HEK293 (cell line): ENCODE results near the gene CHCHD6.
A peak's percentile ranks its signal among the peaks of the same experiment; 100 is the strongest.

ENCODE experiments used
- CTCF ChIA-PET: fragments of 350-600 bp; formaldehyde crosslinking; extraction: SDS; loops from one replicate; lab custom pipeline; 2021; ENCODE audit warnings: antibody characterized with exemption; lab: Yijun Ruan, JAX
- POLR2A ChIA-PET: fragments of 300-600 bp; formaldehyde crosslinking; extraction: SDS; loops from one replicate; lab custom pipeline; 2020; ENCODE audit warnings: antibody characterized with exemption, inconsistent platforms; lab: Yijun Ruan, JAX
- H3K27ac ChIP-seq: fragments of 200-500 bp; sonication (Bioruptor generic); 2 replicates; pipeline ENCODE4 v1.5.1; 2014; ENCODE audit warnings: low read depth, low read length, control low read depth, inconsistent platforms; ENCODE audit errors: extremely low read depth
- H3K36me3 ChIP-seq, 2 experiments: fragments of 200-500 bp in 1 of 2; sonication (Bioruptor generic) in 1 of 2; 1 replicate in 1 of 2; 2 replicates in 1 of 2; pipeline ENCODE4 v1.5.1; 2014 to 2017; ENCODE audit warnings: inconsistent platforms in 2 of 2, low read length in 2 of 2; ENCODE audit not compliant: control insufficient read depth in 2 of 2, insufficient read depth in 1 of 2
- H3K4me1 ChIP-seq: fragments of 200-500 bp; sonication (Bioruptor generic); 2 replicates; pipeline ENCODE4 v1.5.1; 2014; ENCODE audit warnings: mild to moderate bottlenecking, low read length, inconsistent platforms; ENCODE audit not compliant: control insufficient read depth, insufficient read depth
- H3K4me3 ChIP-seq: 2 replicates; pipeline ENCODE4 v1.5.1; 2011; ENCODE audit warnings: low read depth, mild to moderate bottlenecking, control low read depth, low read length, moderate library complexity
- H3K9me3 ChIP-seq: fragments of 200-500 bp; sonication (Bioruptor generic); 2 replicates; pipeline ENCODE4 v1.5.1; 2014; ENCODE audit warnings: low read depth, low read length, inconsistent platforms; ENCODE audit not compliant: control insufficient read depth, insufficient read depth
- GFI1B ChIP-seq: fragments of 450-650 bp; formaldehyde crosslinking; IDR thresholded peaks from 2 replicates; pipeline ENCODE4 v1.5.1; 2016; ENCODE audit warnings: missing biosample characterization, missing genetic modification characterization
- GLIS1 ChIP-seq: fragments of 450-650 bp; formaldehyde crosslinking; IDR thresholded peaks from 2 replicates; pipeline ENCODE4 v1.5.1; 2016; ENCODE audit warnings: missing biosample characterization, missing genetic modification characterization
- KLF8 ChIP-seq: fragments of 450-650 bp; formaldehyde crosslinking; IDR thresholded peaks from 2 replicates; pipeline ENCODE4 v1.5.1; 2016; ENCODE audit warnings: missing biosample characterization, missing genetic modification characterization
- ZBTB21 ChIP-seq: fragments of 450-650 bp; formaldehyde crosslinking; IDR thresholded peaks from 2 replicates; pipeline ENCODE4 v1.5.1; 2017; ENCODE audit warnings: missing biosample characterization, missing genetic modification characterization
- ZNF112 ChIP-seq: fragments of 450-650 bp; formaldehyde crosslinking; IDR thresholded peaks from 2 replicates; pipeline ENCODE4 v1.5.0; 2017; ENCODE audit warnings: missing biosample characterization, missing genetic modification characterization
- ZNF174 ChIP-seq: fragments of 450-650 bp; formaldehyde crosslinking; IDR thresholded peaks from 2 replicates; pipeline ENCODE4 v1.5.0; 2017; ENCODE audit warnings: missing biosample characterization, mild to moderate bottlenecking, missing genetic modification characterization
- ZNF223 ChIP-seq: fragments of 450-650 bp; formaldehyde crosslinking; IDR thresholded peaks from 2 replicates; pipeline ENCODE4 v1.5.1; 2016; ENCODE audit warnings: missing biosample characterization, missing genetic modification characterization
- ZNF24 ChIP-seq: fragments of 450-650 bp; formaldehyde crosslinking; IDR thresholded peaks from 2 replicates; pipeline ENCODE4 v1.5.1; 2016; ENCODE audit warnings: missing biosample characterization, missing genetic modification characterization
- ZNF37A ChIP-seq: fragments of 450-650 bp; IDR thresholded peaks from 2 replicates; pipeline ENCODE4 v1.5.1; 2018; ENCODE audit warnings: missing biosample characterization, missing genetic modification characterization
- ZNF416 ChIP-seq: fragments of 450-650 bp; formaldehyde crosslinking; IDR thresholded peaks from 2 replicates; pipeline ENCODE4 v1.5.1; 2016; ENCODE audit warnings: missing biosample characterization, missing genetic modification characterization
- ZNF521 ChIP-seq: fragments of 450-650 bp; formaldehyde crosslinking; IDR thresholded peaks from 2 replicates; pipeline ENCODE4 v1.5.1; 2017; ENCODE audit warnings: missing biosample characterization, mild to moderate bottlenecking, missing genetic modification characterization
- ZNF548 ChIP-seq: fragments of 450-650 bp; formaldehyde crosslinking; IDR thresholded peaks from 2 replicates; pipeline ENCODE4 v1.5.1; 2016; ENCODE audit warnings: missing biosample characterization, missing genetic modification characterization
- ZNF624 ChIP-seq: fragments of 450-650 bp; formaldehyde crosslinking; IDR thresholded peaks from 2 replicates; pipeline ENCODE4 v1.5.1; 2017; ENCODE audit warnings: missing biosample characterization, missing genetic modification characterization
- ZNF670 ChIP-seq: fragments of 450-650 bp; formaldehyde crosslinking; IDR thresholded peaks from 2 replicates; pipeline ENCODE4 v1.5.1; 2016; ENCODE audit warnings: missing biosample characterization, missing genetic modification characterization, low read depth
- ZNF677 ChIP-seq: fragments of 450-650 bp; IDR thresholded peaks from 2 replicates; pipeline ENCODE4 v1.5.0; 2018; ENCODE audit warnings: missing biosample characterization, mild to moderate bottlenecking, missing genetic modification characterization, moderate library complexity
- ZNF777 ChIP-seq: fragments of 450-650 bp; formaldehyde crosslinking; IDR thresholded peaks from 2 replicates; pipeline ENCODE4 v1.5.1; 2017; ENCODE audit warnings: missing biosample characterization, missing genetic modification characterization, borderline replicate concordance
- ZXDB ChIP-seq: fragments of 450-650 bp; formaldehyde crosslinking; IDR thresholded peaks from 2 replicates; pipeline ENCODE4 v1.5.1; 2016; ENCODE audit warnings: missing biosample characterization, missing genetic modification characterization
- TF ChIP-seq, protein P1 (sequence below): fragments of 450-650 bp; formaldehyde crosslinking; IDR thresholded peaks from 2 replicates; pipeline ENCODE4 v1.5.1; 2017; ENCODE audit warnings: missing biosample characterization, mild to moderate bottlenecking, missing genetic modification characterization, moderate library complexity
- TF ChIP-seq, protein P2 (sequence below): fragments of 450-650 bp; formaldehyde crosslinking; IDR thresholded peaks from 2 replicates; pipeline ENCODE4 v1.5.1; 2016; ENCODE audit warnings: missing biosample characterization, missing genetic modification characterization

The CHCHD6 gene

DNA sequence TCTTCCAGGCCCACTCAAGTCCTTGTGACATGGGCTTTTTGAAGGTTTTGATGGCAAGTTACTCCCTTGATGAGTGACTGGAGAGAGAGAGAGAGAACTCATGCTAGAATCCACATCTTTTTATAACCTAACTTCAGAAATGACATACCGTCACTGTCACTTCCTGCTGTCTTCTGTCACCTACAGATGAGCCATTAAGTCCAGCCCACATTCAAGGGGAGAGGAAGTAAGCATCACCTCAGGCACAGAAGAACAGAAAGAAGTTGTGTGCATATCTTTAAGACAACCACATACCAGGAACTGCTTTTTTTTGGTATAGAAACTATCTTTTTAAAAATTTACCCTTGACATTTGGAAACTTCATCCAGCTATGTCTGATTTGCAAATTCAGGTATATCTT, 32.5 kb upstream of the CHCHD6 start (continued):
- TF ChIP-seq, protein P1, sequence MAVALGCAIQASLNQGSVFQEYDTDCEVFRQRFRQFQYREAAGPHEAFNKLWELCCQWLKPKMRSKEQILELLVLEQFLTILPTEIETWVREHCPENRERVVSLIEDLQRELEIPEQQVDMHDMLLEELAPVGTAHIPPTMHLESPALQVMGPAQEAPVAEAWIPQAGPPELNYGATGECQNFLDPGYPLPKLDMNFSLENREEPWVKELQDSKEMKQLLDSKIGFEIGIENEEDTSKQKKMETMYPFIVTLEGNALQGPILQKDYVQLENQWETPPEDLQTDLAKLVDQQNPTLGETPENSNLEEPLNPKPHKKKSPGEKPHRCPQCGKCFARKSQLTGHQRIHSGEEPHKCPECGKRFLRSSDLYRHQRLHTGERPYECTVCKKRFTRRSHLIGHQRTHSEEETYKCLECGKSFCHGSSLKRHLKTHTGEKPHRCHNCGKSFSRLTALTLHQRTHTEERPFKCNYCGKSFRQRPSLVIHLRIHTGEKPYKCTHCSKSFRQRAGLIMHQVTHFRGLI (tag by site-specific recombination), result no peak
- no peak for TF ChIP-seq ZNF112

DNA sequence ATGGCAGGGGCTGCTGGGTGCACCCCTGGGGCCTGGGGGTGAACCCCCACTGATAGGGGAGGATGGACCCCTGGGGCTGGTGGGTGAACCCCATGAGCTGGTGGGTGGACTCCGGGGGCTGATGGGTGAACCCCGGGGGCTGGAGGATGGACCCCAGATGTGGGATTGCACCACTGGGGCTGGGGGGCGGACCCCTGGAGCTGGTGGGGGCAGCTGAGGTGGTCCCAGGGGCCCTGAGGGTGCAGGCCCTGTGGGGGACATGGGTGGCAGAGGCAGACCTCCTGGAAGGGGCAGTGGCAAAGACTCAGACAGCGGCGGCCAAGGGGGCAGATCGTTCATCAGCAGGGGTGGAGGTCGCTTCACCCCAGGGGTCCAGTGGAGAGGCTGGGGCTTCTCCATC, 31.7 kb upstream of the CHCHD6 start:
- no peak overlapping the region for H3K27ac ChIP-seq
- H3K9me3 ChIP-seq, result no peaks in the 10 kb centered on the region
- no peak overlapping the region for H3K4me3 ChIP-seq
- no peaks in the 10 kb centered on the region for H3K36me3 ChIP-seq
- TF ChIP-seq, protein P2, sequence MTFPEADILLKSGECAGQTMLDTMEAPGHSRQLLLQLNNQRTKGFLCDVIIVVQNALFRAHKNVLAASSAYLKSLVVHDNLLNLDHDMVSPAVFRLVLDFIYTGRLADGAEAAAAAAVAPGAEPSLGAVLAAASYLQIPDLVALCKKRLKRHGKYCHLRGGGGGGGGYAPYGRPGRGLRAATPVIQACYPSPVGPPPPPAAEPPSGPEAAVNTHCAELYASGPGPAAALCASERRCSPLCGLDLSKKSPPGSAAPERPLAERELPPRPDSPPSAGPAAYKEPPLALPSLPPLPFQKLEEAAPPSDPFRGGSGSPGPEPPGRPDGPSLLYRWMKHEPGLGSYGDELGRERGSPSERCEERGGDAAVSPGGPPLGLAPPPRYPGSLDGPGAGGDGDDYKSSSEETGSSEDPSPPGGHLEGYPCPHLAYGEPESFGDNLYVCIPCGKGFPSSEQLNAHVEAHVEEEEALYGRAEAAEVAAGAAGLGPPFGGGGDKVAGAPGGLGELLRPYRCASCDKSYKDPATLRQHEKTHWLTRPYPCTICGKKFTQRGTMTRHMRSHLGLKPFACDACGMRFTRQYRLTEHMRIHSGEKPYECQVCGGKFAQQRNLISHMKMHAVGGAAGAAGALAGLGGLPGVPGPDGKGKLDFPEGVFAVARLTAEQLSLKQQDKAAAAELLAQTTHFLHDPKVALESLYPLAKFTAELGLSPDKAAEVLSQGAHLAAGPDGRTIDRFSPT (tag by site-specific recombination), result no peak
- TF ChIP-seq ZNF521 (tag by site-specific recombination) (no peak), ZNF624 (tag by site-specific recombination) (no peak), ZNF37A (no peak), ZBTB21 (tag by site-specific recombination) (no peak), ZNF670 (no peak), ZNF24 (tag by site-specific recombination) (no peak), GLIS1 (peak; percentile 53; the same call in 1 of the 2 replicates)
- CTCF ChIA-PET, result interaction anchor here (0.6 kb wide), 1 partner anchor 47 kb away, joined by 5 read pairs; no protein-coding TSS in a partner anchor
- POLR2A ChIA-PET, result no interaction called here
- no peaks in the 10 kb centered on the region for H3K4me1 ChIP-seq

DNA sequence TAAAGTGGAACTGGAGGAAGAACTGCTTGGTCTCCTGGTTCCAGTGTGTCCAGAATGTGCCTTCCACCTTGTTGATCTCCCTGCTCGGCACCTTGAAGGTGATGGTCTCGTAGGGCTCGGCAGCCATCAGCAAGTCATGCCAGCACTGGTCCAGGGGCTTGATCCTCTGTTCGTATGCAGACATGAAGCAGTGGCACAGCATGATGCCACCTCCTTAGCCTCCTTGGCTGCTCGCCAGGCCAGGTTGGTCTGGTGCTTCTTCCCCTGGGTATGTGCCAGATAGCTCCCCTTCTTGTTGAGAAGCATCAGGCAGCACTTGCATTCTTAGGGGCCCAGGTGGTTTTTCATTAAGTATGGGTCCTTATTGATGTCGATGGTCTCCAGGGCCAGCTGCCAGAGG, 31.3 kb upstream of the CHCHD6 start:
- Histone ChIP-seq H3K4me3 (no peak overlapping the region), H3K36me3 (no peaks in the 10 kb centered on the region), H3K9me3 (no peaks in the 10 kb centered on the region), H3K4me1 (no peaks in the 10 kb centered on the region), H3K27ac (no peak overlapping the region)
- ChIA-PET POLR2A (no interaction called here), CTCF (no interaction called here)
- TF ChIP-seq ZNF777 (tag by site-specific recombination) (no peak), KLF8 (no peak), ZNF677 (no peak), ZNF223 (tag by site-specific recombination) (no peak), ZNF548 (tag by site-specific recombination) (no peak), ZNF416 (tag by site-specific recombination) (no peak), ZNF174 (tag by site-specific recombination) (no peak), GFI1B (no peak), ZXDB (tag by site-specific recombination) (no peak)
